ENCODE results near the gene STAT3.

GRCh38 chr17:42347198-42347597 is 41.0 kb downstream of the STAT3 start:
- no peak for TF ChIP-seq POLR2A (IDR thresholded peaks at IDR 0.05)
- TF ChIP-seq, protein P1, sequence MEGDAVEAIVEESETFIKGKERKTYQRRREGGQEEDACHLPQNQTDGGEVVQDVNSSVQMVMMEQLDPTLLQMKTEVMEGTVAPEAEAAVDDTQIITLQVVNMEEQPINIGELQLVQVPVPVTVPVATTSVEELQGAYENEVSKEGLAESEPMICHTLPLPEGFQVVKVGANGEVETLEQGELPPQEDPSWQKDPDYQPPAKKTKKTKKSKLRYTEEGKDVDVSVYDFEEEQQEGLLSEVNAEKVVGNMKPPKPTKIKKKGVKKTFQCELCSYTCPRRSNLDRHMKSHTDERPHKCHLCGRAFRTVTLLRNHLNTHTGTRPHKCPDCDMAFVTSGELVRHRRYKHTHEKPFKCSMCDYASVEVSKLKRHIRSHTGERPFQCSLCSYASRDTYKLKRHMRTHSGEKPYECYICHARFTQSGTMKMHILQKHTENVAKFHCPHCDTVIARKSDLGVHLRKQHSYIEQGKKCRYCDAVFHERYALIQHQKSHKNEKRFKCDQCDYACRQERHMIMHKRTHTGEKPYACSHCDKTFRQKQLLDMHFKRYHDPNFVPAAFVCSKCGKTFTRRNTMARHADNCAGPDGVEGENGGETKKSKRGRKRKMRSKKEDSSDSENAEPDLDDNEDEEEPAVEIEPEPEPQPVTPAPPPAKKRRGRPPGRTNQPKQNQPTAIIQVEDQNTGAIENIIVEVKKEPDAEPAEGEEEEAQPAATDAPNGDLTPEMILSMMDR (IDR thresholded peaks at IDR 0.05), result no peak
